ENCODE results near the gene GLT8D2.
A peak's percentile ranks its signal among the peaks of the same experiment; 100 is the strongest.

Gene GLT8D2

GRCh38 chr12:103960616-103961227, 89.3 kb downstream of the GLT8D2 start:
- intact Hi-C loops (cut with DNase I): loop anchor here (10.0 kb wide), 1 partner anchor 174 kb away; the partner anchor contains the start of gene NFYB

GRCh38 chr12:103958621-103959020, 91.4 kb downstream of the GLT8D2 start:
- intact Hi-C loops (cut with DNase I): no loop called here
- DNase-seq: no peak

More at GRCh38 chr12:103960616-103961227, 89.3 kb downstream of the GLT8D2 start:
- DNase-seq: no peak

GRCh38 chr12:103957865-103958388, 92.1 kb downstream of the GLT8D2 start:
- no peak for DNase-seq
- intact Hi-C loops (cut with DNase I): loop anchor here (1.0 to 2.0 kb wide), 2 partner anchors 7 to 27 kb away; partner anchors contain the start of genes HSP90B1 and TDG

GRCh38 chr12:103956509-103957027, 93.4 kb downstream of the GLT8D2 start:
- DNase-seq: peak in 2 of 10 donors; percentile 75 to 84
- intact Hi-C loops (cut with DNase I): loop anchor here (1.0 to 2.0 kb wide), 2 partner anchors 9 to 26 kb away; partner anchors contain the start of genes HSP90B1 and TDG

- DNase-seq: no peak
- intact Hi-C loops (cut with DNase I): loop anchor here (2.0 kb wide), 1 partner anchor 25 kb away; the partner anchor contains the start of gene HSP90B1
Measured at GRCh38 chr12:103955811-103956508, 94.0 kb downstream of the GLT8D2 start.

- no peak for DNase-seq
- intact Hi-C loops (cut with DNase I): no loop called here
Measured at GRCh38 chr12:103952497-103952896, 97.5 kb downstream of the GLT8D2 start.

- DNase-seq: no peak
- intact Hi-C loops (cut with DNase I): no loop called here
Measured at GRCh38 chr12:103948746-103949406, 101.1 kb downstream of the GLT8D2 start.

GRCh38 chr12:103947871-103948555, 102.0 kb downstream of the GLT8D2 start:
- intact Hi-C loops (cut with DNase I): no loop called here
- DNase-seq: no peak

- intact Hi-C loops (cut with DNase I): no loop called here
- DNase-seq: no peak
Measured at GRCh38 chr12:103944964-103945363, 105.0 kb downstream of the GLT8D2 start.

All from posterior cingulate gyrus (tissue), 11 donors.